GM21619 (cell line): Measurements from ENCODE around the gene CEACAM18.
"Not testable (repeated sequence)": the region's sequence is repeated elsewhere in the genome, so short reads cannot be mapped to it uniquely, and the experiment has no call there.

Experiments used
- ATAC-seq: cut with Tn5 transposase; IDR thresholded peaks from one replicate; pipeline ENCODE4 v1.9.1; 2021; ENCODE audit not compliant: unreplicated experiment

The CEACAM18 gene

DNA sequence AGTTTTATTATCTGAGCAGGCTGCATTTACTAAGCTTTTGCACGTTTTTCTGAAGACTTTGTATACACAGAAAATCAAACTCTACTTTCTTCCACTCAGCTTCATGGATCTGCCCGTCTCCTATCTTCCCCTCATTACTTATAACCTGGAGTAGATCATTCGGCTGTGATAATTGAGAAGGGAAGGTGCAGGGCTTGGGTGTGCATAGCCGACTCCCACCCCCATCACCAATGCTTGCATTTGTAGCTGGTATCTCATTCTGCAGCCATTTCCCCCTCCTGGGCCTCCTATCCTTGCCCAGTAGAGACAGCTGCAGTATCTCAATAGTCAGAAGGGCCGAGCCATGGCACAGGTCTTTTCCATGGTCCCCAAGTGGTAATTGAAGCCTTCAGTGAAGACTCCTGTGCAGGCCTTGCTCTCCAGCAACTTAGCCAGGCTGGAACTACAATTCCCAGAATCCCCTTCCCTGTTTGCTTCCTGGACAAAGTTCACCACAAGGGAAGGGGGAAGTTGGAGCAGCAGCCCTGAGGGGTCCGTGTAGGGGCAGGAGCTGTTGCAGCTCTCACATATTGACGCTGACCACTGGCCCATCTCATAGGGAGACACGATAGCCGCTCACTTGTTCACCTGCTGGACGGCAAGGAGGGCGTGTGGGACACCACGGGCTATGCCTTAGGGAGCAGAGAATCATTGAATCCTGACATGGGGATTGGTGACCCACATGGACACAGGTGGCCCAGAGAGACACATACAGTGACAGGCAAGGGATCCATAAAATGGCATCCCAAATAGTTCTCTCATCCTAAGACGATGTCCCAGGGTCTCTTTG, 18.0 kb upstream of the CEACAM18 start:
- no peak for ATAC-seq

DNA sequence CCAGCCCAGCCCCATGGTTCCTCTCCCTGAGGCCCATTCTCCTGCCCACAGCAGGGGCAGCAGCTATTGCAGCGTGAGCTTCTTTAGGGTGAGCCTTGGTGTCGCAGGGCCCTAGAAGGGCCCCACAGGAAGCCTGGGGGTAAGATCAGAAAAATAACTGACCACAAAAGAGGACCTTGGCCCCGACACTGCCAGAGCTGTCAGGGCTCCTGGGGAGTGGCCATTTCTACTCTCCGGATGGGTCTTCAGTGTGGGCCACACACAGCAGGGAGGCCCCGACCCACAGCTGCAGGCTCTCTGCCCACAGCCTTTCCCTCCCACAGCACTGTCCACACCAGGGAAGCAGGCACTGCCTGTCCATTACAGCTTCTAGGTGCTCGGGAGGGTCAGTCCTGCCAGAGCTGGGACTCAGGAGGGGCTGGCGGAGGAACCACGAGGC, 16.6 kb upstream of the CEACAM18 start:
- ATAC-seq, result no peak

DNA sequence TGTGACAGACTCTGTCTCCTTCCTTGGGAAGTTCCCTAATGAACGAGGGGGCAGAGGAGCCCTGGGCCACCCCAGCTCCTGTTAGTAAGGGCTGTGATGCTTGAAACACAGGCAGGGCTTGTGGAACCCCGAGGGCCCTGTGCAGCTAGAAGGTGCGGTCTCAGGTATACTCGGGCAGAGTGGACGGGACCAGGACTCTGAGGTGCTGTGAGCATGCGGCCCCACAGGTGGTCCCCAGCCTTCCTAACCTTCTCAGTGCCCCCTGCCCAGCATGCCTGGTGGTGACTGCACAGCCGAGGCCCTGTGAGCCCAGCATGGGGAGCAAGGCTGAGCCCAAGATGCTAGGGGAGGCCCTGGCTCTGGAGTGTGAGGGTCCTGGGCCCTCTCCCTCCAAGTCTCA, 16.1 kb upstream of the CEACAM18 start:
- ATAC-seq, result no peak

DNA sequence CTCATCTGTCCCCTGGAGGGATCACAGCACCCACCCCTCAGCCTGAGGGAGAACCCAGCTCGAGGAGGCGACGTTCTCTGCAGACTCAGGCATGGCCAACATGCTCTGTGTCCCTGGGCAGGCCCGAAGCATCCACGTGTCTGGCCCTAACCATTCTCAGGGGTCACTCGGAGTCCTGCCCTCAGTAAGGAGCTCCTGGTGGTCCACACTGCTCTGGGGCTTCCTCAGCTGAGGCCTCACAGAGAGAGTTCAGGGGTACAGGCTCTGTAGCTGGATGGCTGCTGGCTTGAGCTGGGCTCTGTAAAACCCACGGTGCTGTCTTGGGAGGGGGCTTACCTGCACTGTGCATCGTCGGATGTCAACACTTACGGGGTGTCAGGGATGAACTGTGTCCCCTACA, 15.7 kb upstream of the CEACAM18 start:
- ATAC-seq, result no peak

DNA sequence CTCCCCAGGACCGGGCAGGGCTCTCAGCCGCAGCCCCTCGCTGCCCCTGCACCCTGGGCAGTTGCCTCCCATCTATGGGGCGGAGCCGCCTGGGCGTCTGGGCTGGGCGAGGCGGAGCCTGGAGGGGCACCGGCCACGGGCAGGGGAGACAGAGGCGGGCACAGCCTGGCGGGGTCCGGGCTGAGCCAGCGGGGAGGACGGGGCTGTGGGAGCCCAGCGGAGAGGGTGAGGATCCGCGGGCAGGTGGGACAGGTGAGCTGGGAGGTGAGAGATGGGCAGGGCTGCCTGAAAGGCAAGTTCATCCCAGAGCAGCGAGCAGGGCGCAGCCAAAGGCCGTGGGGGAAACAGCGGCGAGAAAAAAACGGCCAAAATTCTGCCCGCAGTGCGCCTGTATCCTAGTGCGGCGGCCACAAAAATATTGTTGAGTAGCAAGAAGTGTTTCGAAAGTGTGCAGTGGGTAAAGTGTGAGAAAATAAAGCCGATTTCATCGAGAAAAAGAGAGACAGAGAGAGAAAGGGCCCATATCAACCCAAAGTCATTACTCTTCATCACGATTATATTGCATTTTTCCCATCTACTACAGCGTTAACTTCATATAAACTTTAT, 14.3 kb upstream of the CEACAM18 start:
- ATAC-seq, result not testable (repeated sequence)

- ATAC-seq, result no peak
Observed at GRCh38 chr19:51466723-51467122, 11.6 kb upstream of the CEACAM18 start.

DNA sequence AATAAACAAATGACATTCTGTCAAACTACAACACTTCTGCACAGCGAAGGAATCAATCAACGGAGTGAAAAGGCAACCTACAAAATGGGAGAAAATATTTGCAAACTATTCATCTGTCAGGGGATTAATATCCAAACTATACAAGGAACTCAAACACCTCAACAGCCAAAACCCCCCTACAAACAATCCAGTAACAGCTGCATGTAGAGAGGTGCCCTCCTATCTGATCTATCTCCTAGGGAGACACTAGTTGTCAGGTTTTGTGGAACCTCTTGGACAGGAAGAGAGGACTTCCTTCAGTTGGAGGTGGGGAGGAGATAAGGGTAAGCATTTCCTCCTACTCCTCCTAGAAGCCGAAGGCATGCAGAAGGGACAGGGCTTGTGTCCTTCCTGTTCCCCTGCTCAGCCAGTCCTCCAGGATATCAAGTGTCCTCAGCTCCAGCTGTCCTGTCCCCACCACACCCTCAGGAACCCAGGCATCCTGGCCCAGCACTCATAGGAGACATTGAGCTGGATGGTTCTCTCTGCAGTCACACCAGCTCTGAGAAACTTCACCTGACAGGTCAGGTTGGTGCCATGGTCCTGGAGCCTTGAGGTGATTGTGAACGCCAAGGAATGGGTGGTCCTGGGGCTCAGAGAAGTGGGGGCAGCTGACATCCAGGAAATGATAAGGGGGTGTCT, 10.3 kb upstream of the CEACAM18 start:
- ATAC-seq, result no peak

GRCh38 chr19:51468545-51468920, 9.8 kb upstream of the CEACAM18 start:
- no peak for ATAC-seq

GRCh38 chr19:51469162-51469561, 9.2 kb upstream of the CEACAM18 start:
- ATAC-seq, result no peak

DNA sequence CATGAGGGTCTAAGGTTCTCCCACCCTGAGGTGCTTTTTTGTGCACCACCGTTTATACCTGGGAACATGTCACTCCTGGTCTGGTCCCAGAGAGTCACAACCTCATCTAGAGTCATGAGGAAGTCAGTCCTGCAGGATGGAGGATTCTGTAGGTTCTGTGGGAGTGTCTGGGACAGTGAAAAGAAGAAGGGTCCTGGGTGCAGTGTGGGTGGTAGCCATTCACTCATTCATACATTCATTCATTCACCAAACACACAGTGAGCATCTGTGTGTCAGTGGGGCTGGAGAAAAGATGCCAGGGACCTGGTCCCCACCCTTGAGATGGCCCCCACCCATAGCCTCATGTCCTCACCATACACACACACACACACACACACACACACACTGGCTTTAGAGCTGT, 8.7 kb upstream of the CEACAM18 start:
- no peak for ATAC-seq

- ATAC-seq, result no peak
Observed at GRCh38 chr19:51470966-51471365, 7.4 kb upstream of the CEACAM18 start.

- no peak for ATAC-seq
Observed at GRCh38 chr19:51471527-51471926, 6.8 kb upstream of the CEACAM18 start.

GRCh38 chr19:51472607-51473006, 5.7 kb upstream of the CEACAM18 start:
- ATAC-seq, result no peak

DNA sequence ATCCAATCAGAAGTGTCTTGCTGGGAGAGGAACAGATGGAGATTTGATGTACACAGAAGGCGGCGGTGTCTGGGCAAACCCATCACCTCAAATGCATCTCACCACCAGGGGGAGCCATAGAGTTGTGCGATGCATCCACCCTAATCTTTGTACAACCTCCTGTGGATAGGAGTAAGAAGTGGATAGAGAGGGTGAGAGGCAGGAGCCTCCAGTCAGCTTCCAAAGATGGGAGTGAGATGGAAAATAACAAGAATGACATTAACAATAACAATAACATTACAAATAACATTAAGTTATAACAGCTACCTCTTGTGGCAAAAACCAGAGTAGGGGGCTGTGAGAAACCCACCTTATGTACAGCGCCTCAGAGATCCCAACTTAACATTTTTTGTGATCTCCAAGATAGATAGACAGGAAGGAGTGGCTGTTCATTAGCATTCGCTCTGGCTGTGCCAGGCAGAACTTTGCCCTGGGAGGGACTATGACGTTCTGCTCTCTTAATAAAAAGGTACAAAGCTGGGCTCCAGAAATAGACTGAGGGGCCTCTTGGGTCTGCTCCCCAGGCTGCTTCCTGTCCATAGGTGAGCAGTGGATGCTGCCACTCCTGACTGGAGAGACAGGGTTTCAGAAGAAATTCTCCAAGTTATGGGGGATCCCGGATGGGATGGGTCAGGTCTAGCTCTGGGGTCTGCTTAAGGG, 5.2 kb upstream of the CEACAM18 start:
- no peak for ATAC-seq

DNA sequence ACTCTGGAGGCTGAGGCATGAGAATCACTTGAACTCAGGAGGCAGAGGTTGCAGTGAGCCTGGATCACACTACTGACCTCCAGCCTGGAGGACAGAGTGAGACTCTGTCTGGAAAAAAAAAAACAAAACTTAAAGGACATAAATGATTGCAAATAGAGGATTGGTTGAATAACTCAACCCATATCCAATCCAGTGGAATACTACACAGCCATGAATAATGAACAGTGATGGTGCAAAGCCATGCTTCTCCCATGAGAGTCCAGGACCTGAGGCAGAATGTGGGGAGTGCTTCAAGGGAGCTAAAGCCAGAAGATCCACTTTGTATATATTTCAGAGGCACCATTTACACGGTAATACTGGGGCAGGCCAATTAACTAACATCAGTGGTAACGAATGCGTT, 2.2 kb upstream of the CEACAM18 start:
- ATAC-seq, result no peak

DNA sequence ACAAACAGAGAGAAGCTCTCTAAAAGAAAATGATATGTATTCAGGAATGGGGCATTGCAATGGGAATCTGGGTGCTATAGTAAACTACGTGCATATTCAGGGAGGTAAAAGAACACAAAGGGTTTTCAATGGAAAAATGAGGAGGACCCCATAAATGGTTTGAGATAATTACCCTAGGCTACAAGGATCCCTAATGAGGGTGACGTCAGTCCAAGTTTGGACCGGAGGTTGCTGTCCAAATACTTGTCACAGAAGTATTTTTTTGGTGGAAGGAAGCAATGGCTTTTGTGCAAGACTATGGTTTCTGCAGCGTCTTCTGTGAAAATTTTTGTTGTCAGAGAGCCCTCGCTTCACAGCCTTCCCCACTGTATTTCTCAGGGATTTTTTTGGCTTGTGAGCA, 995 bp upstream of the CEACAM18 start:
- no peak for ATAC-seq

- no peak for ATAC-seq
Observed at GRCh38 chr19:51479531-51480331, 1.4 kb downstream of the CEACAM18 start.

- no peak for ATAC-seq
Observed at GRCh38 chr19:51480590-51480989, 2.3 kb downstream of the CEACAM18 start.

- no peak for ATAC-seq
Observed at GRCh38 chr19:51485960-51486660, 7.8 kb downstream of the CEACAM18 start.

GRCh38 chr19:51488491-51488890, 10.2 kb downstream of the CEACAM18 start:
- ATAC-seq, result no peak
